Measurements from ENCODE around the gene PGM1.
A peak's percentile ranks its signal among the peaks of the same experiment; 100 is the strongest.

DNA sequence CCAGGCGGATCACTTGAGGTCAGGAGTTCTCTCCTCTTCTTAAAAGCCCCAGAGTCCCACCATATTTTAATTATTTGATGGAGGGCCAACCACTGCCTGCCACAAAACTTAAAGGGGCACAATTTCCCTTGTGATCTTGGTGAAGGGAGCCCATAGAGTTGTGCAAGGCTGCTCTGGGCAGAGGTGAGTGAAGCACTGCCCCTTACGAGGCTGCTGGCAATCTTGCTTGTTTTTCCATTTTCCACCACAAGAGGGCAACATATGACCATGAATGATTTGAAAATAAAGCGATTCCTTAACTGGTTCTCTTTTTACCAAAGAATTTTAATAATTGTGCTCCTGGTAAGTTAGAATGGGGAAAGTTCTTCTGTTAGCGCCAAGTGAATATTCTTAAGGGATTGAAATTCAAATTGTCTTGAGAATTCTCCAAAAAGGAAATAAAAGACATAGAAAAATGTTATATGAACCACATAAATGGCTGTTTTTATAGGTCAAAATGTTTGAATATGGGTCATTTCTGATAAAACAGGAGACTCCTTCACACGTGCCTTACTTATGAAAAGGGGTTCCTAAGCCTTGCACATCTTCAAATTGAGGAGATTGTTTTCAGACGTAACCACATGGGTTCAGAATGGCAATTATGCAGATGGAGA lies 22.7 kb downstream of the PGM1 start:
- TF ChIP-seq EZH2phosphoT487 (IDR thresholded peaks at IDR 0.05; ENCODE audit: borderline replicate concordance, low read length) (no peak), CTCF (IDR thresholded peaks at IDR 0.05; ENCODE audit: low read depth, low read length, poor library complexity, severe bottlenecking) (peak; percentile 67)
